Fibroblast of lung (primary cell): ENCODE data around the gene ACTRT2. TPM values are rescaled to one million over a fixed set of nuclear protein-coding genes. Genes with fewer than 3 reads are reported as not detected.

Experiments
- DNase-seq, 2 donors: peaks; one replicate each; pipeline versions ENCODE4 v3.0.0 to v3.0.0-alpha.2; 2010; ENCODE audit warnings: low read depth in 2 of 2
- H2AFZ ChIP-seq: 2 replicates; pipeline ENCODE4 v1.5.1; 2012; ENCODE audit warnings: low read length, control low read depth, inconsistent platforms
- H3K27ac ChIP-seq: 2 replicates; pipeline ENCODE4 v1.5.1; 2011; ENCODE audit warnings: low read length, control low read depth; ENCODE audit not compliant: insufficient read depth
- H3K27me3 ChIP-seq: 2 replicates; pipeline ENCODE4 v1.5.1; 2011; ENCODE audit warnings: mild to moderate bottlenecking, low read length; ENCODE audit not compliant: control insufficient read depth, insufficient read depth
- H3K36me3 ChIP-seq: 2 replicates; pipeline ENCODE4 v1.5.1; 2011; ENCODE audit warnings: low read length; ENCODE audit not compliant: control insufficient read depth, insufficient read depth
- H3K4me1 ChIP-seq: 2 replicates; pipeline ENCODE4 v1.5.1; 2011; ENCODE audit warnings: low read length; ENCODE audit not compliant: control insufficient read depth, insufficient read depth; ENCODE audit errors: extremely low read depth
- H3K4me2 ChIP-seq: 2 replicates; pipeline ENCODE4 v1.5.1; 2011; ENCODE audit warnings: low read length, control low read depth; ENCODE audit not compliant: insufficient read depth; ENCODE audit errors: extremely low read depth
- H3K4me3 ChIP-seq, 4 experiments: fragments of 200-600 bp in 1 of 4; sonication (generic) in 1 of 4; replicated peaks in 1 of 4; 2 replicates each; pipeline ENCODE4 v1.5.1; 2011 to 2016; ENCODE audit warnings: low read length in 4 of 4, low read depth in 3 of 4, mild to moderate bottlenecking in 3 of 4, control low read depth in 2 of 4, inconsistent platforms in 1 of 4, mixed read lengths in 1 of 4; ENCODE audit not compliant: insufficient read depth in 1 of 4; ENCODE audit errors: control extremely low read depth in 1 of 4
- H3K79me2 ChIP-seq: 2 replicates; pipeline ENCODE4 v1.5.1; 2012; ENCODE audit warnings: mild to moderate bottlenecking, low read length, inconsistent platforms; ENCODE audit not compliant: control insufficient read depth, insufficient read depth
- H3K9ac ChIP-seq: 2 replicates; pipeline ENCODE4 v1.5.1; 2011; ENCODE audit warnings: mild to moderate bottlenecking, low read length, control low read depth; ENCODE audit not compliant: insufficient read depth
- H3K9me3 ChIP-seq: 2 replicates; pipeline ENCODE4 v1.5.1; 2012; ENCODE audit warnings: low read depth, low read length; ENCODE audit not compliant: control insufficient read depth, insufficient read depth
- H4K20me1 ChIP-seq: 2 replicates; pipeline ENCODE4 v1.5.1; 2011; ENCODE audit warnings: low read length; ENCODE audit not compliant: control insufficient read depth, insufficient read depth; ENCODE audit errors: extremely low read depth
- EZH2 ChIP-seq: IDR thresholded peaks from 2 replicates; pipeline ENCODE4 v1.5.1; 2012; ENCODE audit warnings: low read length, control low read depth, mild to moderate bottlenecking; ENCODE audit errors: missing control alignments
- polyA plus RNA-seq, 2 donors: library from polyadenylated mRNA; depleted of rRNA in 1 of 2; stranded (reverse) in 1 of 2; unstranded in 1 of 2; fragments of >200 nt; gene quantifications; 2 replicates each; pipeline ENCODE4 v1.2.1, GENCODE V29; 2011 to 2012; ENCODE audit warnings: missing spikeins in 1 of 2
- total RNA-seq: library from RNA; depleted of rRNA; stranded (reverse); fragments of >200 nt; gene quantifications from 2 replicates; pipeline ENCODE4 v1.2.1, GENCODE V29; 2014
- TF ChIP-seq, protein P1 (sequence below), 2 donors: IDR thresholded peaks in 1 of 2; conservative IDR thresholded peaks in 1 of 2; 1 replicate in 1 of 2; 2 replicates in 1 of 2; pipeline ENCODE4 v1.5.1; 2011 to 2012; ENCODE audit warnings: low read length in 2 of 2, control low read depth in 1 of 2, inconsistent platforms in 1 of 2, low read depth in 1 of 2, mild to moderate bottlenecking in 1 of 2

Gene ACTRT2
- total and polyA plus RNA-seq, 2 donors (not counting 1 experiment from before 2014, with no cell fraction given): not detected

- TF ChIP-seq, protein P1, sequence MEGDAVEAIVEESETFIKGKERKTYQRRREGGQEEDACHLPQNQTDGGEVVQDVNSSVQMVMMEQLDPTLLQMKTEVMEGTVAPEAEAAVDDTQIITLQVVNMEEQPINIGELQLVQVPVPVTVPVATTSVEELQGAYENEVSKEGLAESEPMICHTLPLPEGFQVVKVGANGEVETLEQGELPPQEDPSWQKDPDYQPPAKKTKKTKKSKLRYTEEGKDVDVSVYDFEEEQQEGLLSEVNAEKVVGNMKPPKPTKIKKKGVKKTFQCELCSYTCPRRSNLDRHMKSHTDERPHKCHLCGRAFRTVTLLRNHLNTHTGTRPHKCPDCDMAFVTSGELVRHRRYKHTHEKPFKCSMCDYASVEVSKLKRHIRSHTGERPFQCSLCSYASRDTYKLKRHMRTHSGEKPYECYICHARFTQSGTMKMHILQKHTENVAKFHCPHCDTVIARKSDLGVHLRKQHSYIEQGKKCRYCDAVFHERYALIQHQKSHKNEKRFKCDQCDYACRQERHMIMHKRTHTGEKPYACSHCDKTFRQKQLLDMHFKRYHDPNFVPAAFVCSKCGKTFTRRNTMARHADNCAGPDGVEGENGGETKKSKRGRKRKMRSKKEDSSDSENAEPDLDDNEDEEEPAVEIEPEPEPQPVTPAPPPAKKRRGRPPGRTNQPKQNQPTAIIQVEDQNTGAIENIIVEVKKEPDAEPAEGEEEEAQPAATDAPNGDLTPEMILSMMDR (conservative IDR thresholded peaks at IDR 0.05 in 1 of 2, IDR thresholded peaks at IDR 0.05 in 1 of 2; ENCODE audit: low read depth in 1 of 2, low read length in 2 of 2): no peak
- TF ChIP-seq EZH2: no peak
- H3K27me3 ChIP-seq: no peaks in the 10 kb centered on the region
- DNase-seq: no peak
Measured at GRCh38 chr1:3036447-3037280, 15.4 kb downstream of the ACTRT2 start.

DNA sequence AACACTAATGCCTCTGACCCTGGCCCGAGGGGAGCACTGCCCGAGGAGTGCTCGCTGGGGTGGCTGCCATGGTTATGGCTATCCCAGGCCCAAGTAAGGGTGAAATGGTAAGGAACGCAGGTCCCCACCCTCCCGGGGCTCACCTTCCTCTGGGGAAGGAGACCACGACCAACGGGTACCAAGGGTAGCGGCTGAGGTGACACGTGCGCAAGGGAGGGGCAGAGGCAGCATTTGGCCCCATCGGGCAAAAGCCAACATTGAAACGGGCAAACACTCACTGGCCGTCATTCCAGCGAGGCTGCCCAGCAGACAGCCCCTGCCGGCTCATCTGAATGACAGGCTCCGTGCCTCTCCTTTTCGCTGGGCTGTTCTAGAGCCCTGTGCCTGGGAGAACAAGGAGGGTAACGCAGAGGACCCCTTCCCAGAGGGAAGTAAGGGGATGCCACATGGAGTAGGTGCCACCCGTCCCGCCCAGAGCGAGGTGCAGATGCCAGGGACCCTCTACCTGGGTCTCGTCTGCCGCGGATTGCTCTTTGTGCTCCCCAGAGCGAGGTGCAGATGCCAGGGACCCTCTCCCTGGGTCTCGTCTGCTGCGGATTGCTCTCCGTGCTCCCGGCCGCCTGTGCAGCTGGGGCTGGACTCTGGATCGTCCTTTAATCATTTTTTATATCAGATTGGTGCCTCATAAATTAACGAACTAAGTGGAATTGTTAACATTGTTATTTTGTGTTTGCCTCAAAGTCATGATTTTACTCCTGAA, 16.2 kb downstream of the ACTRT2 start:
- TF ChIP-seq, protein P1 (conservative IDR thresholded peaks at IDR 0.05 in 1 of 2, IDR thresholded peaks at IDR 0.05 in 1 of 2; ENCODE audit: low read depth in 1 of 2, low read length in 2 of 2): no peak
- TF ChIP-seq EZH2: no peak
- no peak overlapping the region for H3K4me3 ChIP-seq
- H3K27ac ChIP-seq: no peak overlapping the region
- no peaks in the 10 kb centered on the region for H3K9me3 ChIP-seq
- DNase-seq: no peak
- no peaks in the 10 kb centered on the region for H3K4me1 ChIP-seq
- H3K36me3 ChIP-seq: no peaks in the 10 kb centered on the region
- H3K79me2 ChIP-seq: no peaks in the 10 kb centered on the region
- H3K9ac ChIP-seq: no peak overlapping the region
- no peak overlapping the region for H3K4me2 ChIP-seq
- no peaks in the 10 kb centered on the region for H4K20me1 ChIP-seq
- H2AFZ ChIP-seq: no peak overlapping the region
- H3K27me3 ChIP-seq: no peaks in the 10 kb centered on the region

More at GRCh38 chr1:3036447-3037280, 15.4 kb downstream of the ACTRT2 start:
- no peak overlapping the region for H3K9ac ChIP-seq
- no peak overlapping the region for H3K4me3 ChIP-seq
- no peak overlapping the region for H3K27ac ChIP-seq
- no peak overlapping the region for H2AFZ ChIP-seq
- H3K79me2 ChIP-seq: no peaks in the 10 kb centered on the region
- no peaks in the 10 kb centered on the region for H3K9me3 ChIP-seq
- no peaks in the 10 kb centered on the region for H3K4me1 ChIP-seq
- H4K20me1 ChIP-seq: no peaks in the 10 kb centered on the region
- H3K36me3 ChIP-seq: no peaks in the 10 kb centered on the region
- no peak overlapping the region for H3K4me2 ChIP-seq

DNA sequence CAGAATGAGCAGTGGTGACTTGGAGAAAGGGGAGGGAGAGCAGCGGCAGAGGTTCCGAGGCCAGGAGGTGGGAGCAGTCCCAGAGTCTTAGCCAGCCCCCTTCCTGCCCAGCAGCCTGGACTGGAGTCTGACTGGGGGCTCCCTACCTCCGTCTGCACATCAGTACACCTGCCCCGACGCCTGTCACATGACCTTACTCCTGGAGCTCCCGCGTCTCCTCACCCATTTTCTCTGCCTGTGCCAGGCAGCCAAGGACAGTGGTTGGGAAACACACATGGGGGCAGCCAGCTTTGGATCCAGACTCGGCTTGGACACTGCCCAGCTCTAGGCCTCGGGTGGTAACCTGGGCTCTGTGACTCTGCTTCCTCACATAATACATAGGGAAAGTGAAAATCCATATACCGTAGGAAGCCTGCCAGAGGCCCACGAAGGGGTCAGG, 16.9 kb downstream of the ACTRT2 start:
- Histone ChIP-seq H3K4me3 (no peak overlapping the region), H3K4me1 (no peaks in the 10 kb centered on the region), H3K27me3 (no peaks in the 10 kb centered on the region), H2AFZ (no peak overlapping the region), H3K27ac (no peak overlapping the region), H3K4me2 (no peak overlapping the region), H3K79me2 (no peaks in the 10 kb centered on the region), H3K9ac (no peak overlapping the region), H4K20me1 (no peaks in the 10 kb centered on the region), H3K9me3 (no peaks in the 10 kb centered on the region), H3K36me3 (no peaks in the 10 kb centered on the region)
- TF ChIP-seq EZH2: no peak
- TF ChIP-seq, protein P1 (conservative IDR thresholded peaks at IDR 0.05 in 1 of 2, IDR thresholded peaks at IDR 0.05 in 1 of 2; ENCODE audit: low read depth in 1 of 2, low read length in 2 of 2): no peak
- no peak for DNase-seq
